ENCODE results near the gene BMPR1B.

DNA sequence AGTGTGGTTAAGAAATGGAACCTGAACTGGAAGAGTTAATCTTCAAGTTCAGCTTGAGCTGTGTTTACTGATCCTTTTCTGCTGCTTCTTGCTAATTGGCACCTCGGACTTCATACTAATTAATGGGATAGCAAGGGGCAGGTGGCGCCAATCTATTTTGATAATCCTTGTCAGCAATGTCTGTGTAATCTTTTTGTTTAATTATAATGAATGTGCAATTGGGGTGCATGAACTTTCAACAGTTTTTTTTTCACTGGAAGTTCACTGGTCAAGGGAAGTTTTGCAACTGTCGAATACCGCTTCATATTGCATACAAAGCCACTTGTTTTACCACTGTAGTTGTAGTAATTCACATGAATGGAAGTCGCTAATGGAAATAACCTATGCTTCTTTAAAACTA is 261.0 kb downstream of the BMPR1B start:
- TF ChIP-seq CTCF (conservative IDR thresholded peaks at IDR 0.05; ENCODE audit: low read depth, low read length): no peak
- no peak for TF ChIP-seq MXI1 (IDR thresholded peaks at IDR 0.05; ENCODE audit: borderline replicate concordance, low read depth, low read length)
- TF ChIP-seq POLR2A (IDR thresholded peaks at IDR 0.05; ENCODE audit: low read depth, low read length): no peak
- TF ChIP-seq RAD21 (IDR thresholded peaks at IDR 0.05; ENCODE audit: low read length): no peak
- no peak for TF ChIP-seq NFE2L2 (IDR thresholded peaks at IDR 0.05; ENCODE audit: low read depth, low read length)
- TF ChIP-seq CHD1 (IDR thresholded peaks at IDR 0.05; ENCODE audit: low read depth, low read length): no peak
- no peak for TF ChIP-seq FOS (IDR thresholded peaks at IDR 0.05; ENCODE audit: low read depth, low read length)
- no peak for TF ChIP-seq RFX5 (IDR thresholded peaks at IDR 0.05; ENCODE audit: low read depth, low read length)

Data from IMR-90 (cell line).